SK-N-SH (cell line): ENCODE measurements around the gene FBXL5. TPM values are rescaled to one million over a fixed set of nuclear protein-coding genes. Genes with fewer than 3 reads are reported as not detected.

ENCODE experiments used
- CTCF ChIA-PET: fragments of 300-600, 350-600 bp; formaldehyde crosslinking; extraction: SDS; loops from one replicate; lab custom pipeline; 2021; lab: Yijun Ruan, JAX
- POLR2A ChIA-PET: fragments of 350-600 bp; sonication (Branson Sonifier 250); formaldehyde crosslinking; extraction: SDS; loops from one replicate; lab custom pipeline; 2020; ENCODE audit warnings: antibody characterized with exemption, inconsistent platforms; lab: Yijun Ruan, JAX
- DNase-seq: peaks from one replicate; pipeline ENCODE4 v3.0.0; 2012
- H2AFZ ChIP-seq: fragments of 200-600 bp; sonication (generic); 2 replicates; pipeline ENCODE4 v1.8.1; 2016; ENCODE audit warnings: antibody characterized with exemption, mild to moderate bottlenecking, low read depth
- H3F3A ChIP-seq: fragments of 200-600 bp; sonication (generic); replicated peaks from 2 replicates; pipeline ENCODE3; 2016; ENCODE audit warnings: antibody characterized with exemption, mild to moderate bottlenecking; ENCODE audit not compliant: insufficient read depth
- H3K27ac ChIP-seq, 2 experiments: fragments of 200-500 bp in 1 of 2; fragments of 200-600 bp in 1 of 2; sonication (Bioruptor generic) in 1 of 2; sonication (generic), shearing (Covaris generic) in 1 of 2; 2 replicates each; pipeline versions ENCODE4 v1.5.1 to v1.6.1; 2014 to 2016; ENCODE audit warnings: low read depth in 2 of 2, inconsistent platforms in 1 of 2, low read length in 1 of 2, mild to moderate bottlenecking in 1 of 2, mixed read lengths in 1 of 2
- H3K27me3 ChIP-seq: fragments of 200-600 bp; sonication (generic), shearing (Covaris generic); 2 replicates; pipeline ENCODE4 v1.6.1; 2016; ENCODE audit warnings: mixed run types; ENCODE audit not compliant: insufficient read depth
- H3K36me3 ChIP-seq, 2 experiments: fragments of 200-500 bp in 1 of 2; fragments of 200-600 bp in 1 of 2; sonication (Bioruptor generic) in 1 of 2; sonication (generic) in 1 of 2; replicated peaks in 1 of 2; 2 replicates each; pipeline versions ENCODE3 to v1.5.1; 2014 to 2016; ENCODE audit warnings: low read length in 1 of 2, mild to moderate bottlenecking in 1 of 2; ENCODE audit not compliant: insufficient read depth in 2 of 2, control insufficient read depth in 1 of 2
- H3K4me1 ChIP-seq, 2 experiments: fragments of 200-500 bp in 1 of 2; fragments of 200-600 bp in 1 of 2; sonication (Bioruptor generic) in 1 of 2; sonication (generic), shearing (Covaris generic) in 1 of 2; 2 replicates each; pipeline versions ENCODE4 v1.5.1 to v1.6.1; 2014 to 2016; ENCODE audit warnings: low read depth in 1 of 2, low read length in 1 of 2, mixed run types in 1 of 2; ENCODE audit not compliant: insufficient read depth in 2 of 2, control insufficient read depth in 1 of 2
- H3K4me2 ChIP-seq: fragments of 200-600 bp; sonication (generic), shearing (Covaris generic); 2 replicates; pipeline ENCODE4 v1.6.1; 2017; ENCODE audit warnings: mixed run types
- H3K4me3 ChIP-seq, 2 experiments: fragments of 200-500 bp in 1 of 2; fragments of 200-600 bp in 1 of 2; sonication (Bioruptor generic) in 1 of 2; sonication (generic), shearing (Covaris generic) in 1 of 2; 2 replicates each; pipeline versions ENCODE4 v1.5.1 to v1.8.1; 2014 to 2016; ENCODE audit warnings: low read depth in 2 of 2, inconsistent platforms in 1 of 2, low read length in 1 of 2, mild to moderate bottlenecking in 1 of 2, mixed read lengths in 1 of 2, moderate library complexity in 1 of 2
- H3K79me2 ChIP-seq: fragments of 200-600 bp; sonication (generic); 2 replicates; pipeline ENCODE4 v1.8.1; 2017; ENCODE audit warnings: mild to moderate bottlenecking; ENCODE audit not compliant: insufficient read depth
- H3K9ac ChIP-seq: fragments of 200-600 bp; sonication (generic); 2 replicates; pipeline ENCODE4 v1.6.1; 2017; ENCODE audit warnings: mixed run types
- H3K9me2 ChIP-seq: fragments of 200-600 bp; sonication (generic); 2 replicates; pipeline ENCODE4 v1.6.1; 2017; ENCODE audit warnings: mixed run types
- H3K9me3 ChIP-seq: fragments of 200-600 bp; sonication (generic); 2 replicates; pipeline ENCODE4 v1.6.1; 2017; ENCODE audit warnings: mixed run types, mild to moderate bottlenecking, moderate library complexity
- H4K20me1 ChIP-seq: fragments of 200-600 bp; sonication (generic); 2 replicates; pipeline ENCODE4 v1.6.1; 2017; ENCODE audit warnings: mild to moderate bottlenecking, mixed run types; ENCODE audit not compliant: insufficient read depth
- FOXJ3 ChIP-seq: sonication (generic); formaldehyde crosslinking; IDR thresholded peaks from 2 replicates; pipeline ENCODE4 v1.5.1; 2020; ENCODE audit warnings: mild to moderate bottlenecking, missing genetic modification reagents
- MEF2A ChIP-seq: IDR thresholded peaks from 2 replicates; pipeline ENCODE4 v1.4.0; 2012; ENCODE audit warnings: low read depth, borderline replicate concordance
- NFIC ChIP-seq: IDR thresholded peaks from 2 replicates; pipeline ENCODE4 v1.4.0; 2012; ENCODE audit warnings: borderline replicate concordance
- NRF1 ChIP-seq: IDR thresholded peaks from 2 replicates; pipeline ENCODE4 v1.6.1; 2012; ENCODE audit warnings: low read depth, mild to moderate bottlenecking, low read length
- PBX3 ChIP-seq: IDR thresholded peaks from 2 replicates; pipeline ENCODE4; 2012
- POLR2AphosphoS5 ChIP-seq: IDR thresholded peaks from 2 replicates; pipeline ENCODE4 v1.6.1; 2012; ENCODE audit warnings: low read depth, low read length
- RAD21 ChIP-seq: IDR thresholded peaks from 2 replicates; pipeline ENCODE4 v1.6.1; 2012; ENCODE audit warnings: mild to moderate bottlenecking, low read length
- RFX5 ChIP-seq: IDR thresholded peaks from 2 replicates; pipeline ENCODE4 v1.6.1; 2012; ENCODE audit warnings: mild to moderate bottlenecking, improper control_type of control experiment, low read length
- RXRA ChIP-seq: IDR thresholded peaks from 2 replicates; pipeline ENCODE4 v1.4.0; 2012; ENCODE audit warnings: low read depth, mild to moderate bottlenecking, borderline replicate concordance
- SIN3A ChIP-seq: IDR thresholded peaks from 2 replicates; pipeline ENCODE4 v1.6.1; 2012; ENCODE audit warnings: low read depth, mild to moderate bottlenecking, low read length, moderate library complexity, borderline replicate concordance
- SMC3 ChIP-seq: IDR thresholded peaks from 2 replicates; pipeline ENCODE4 v1.6.1; 2012; ENCODE audit warnings: low read depth, low read length, improper control_type of control experiment
- TEAD4 ChIP-seq: IDR thresholded peaks from 2 replicates; pipeline ENCODE4 v1.4.0; 2012; ENCODE audit warnings: mild to moderate bottlenecking, borderline replicate concordance; ENCODE audit not compliant: insufficient read depth
- USF1 ChIP-seq: IDR thresholded peaks from 2 replicates; pipeline ENCODE4 v1.4.0; 2012; ENCODE audit warnings: low read depth, borderline replicate concordance
- YY1 ChIP-seq: IDR thresholded peaks from 2 replicates; pipeline ENCODE4 v1.4.0; 2012; ENCODE audit warnings: low read depth, mild to moderate bottlenecking
- ZBTB33 ChIP-seq: IDR thresholded peaks from 2 replicates; pipeline ENCODE4 v1.4.0; 2012; ENCODE audit warnings: low read depth, borderline replicate concordance
- WGBS: methylation state at CpG from one replicate; pipeline ENCODE4 v1.1.6; 2017; ENCODE audit warnings: low lambda C conversion rate; 5-methylcytosine and 5-hydroxymethylcytosine counted together
- polyA plus RNA-seq, 3 experiments: library from polyadenylated mRNA; depleted of rRNA; stranded (reverse); fragments of >200 nt; gene quantifications; 2 replicates each; pipeline ENCODE4 v1.2.3, GENCODE V29; 2012

FBXL5 gene
- polyA plus RNA-seq, 1 of the 3 experiments (the other 2 are of a cell fraction), result 13.5 TPM

- no peak overlapping the region for H3K4me3 ChIP-seq
- H3K4me2 ChIP-seq, result no peak overlapping the region
- no peaks in the 10 kb centered on the region; the same call in 1 of the 2 replicates for H4K20me1 ChIP-seq
- POLR2A ChIA-PET, result no interaction called here
- peaks cover 2 to 21% of the 10 kb centered on the region in 2 experiments for H3K36me3 ChIP-seq
- H3K27ac ChIP-seq, result no peak overlapping the region
- H3K9me3 ChIP-seq, result no peaks in the 10 kb centered on the region
- H2AFZ ChIP-seq, result no peak overlapping the region
- no peaks in the 10 kb centered on the region for H3K9me2 ChIP-seq
- no peaks in the 10 kb centered on the region for H3K27me3 ChIP-seq
- H3K4me1 ChIP-seq, result peaks cover 0 to 13% of the 10 kb centered on the region in 2 experiments; a peak in 3 of 4 replicates
- CTCF ChIA-PET, result no interaction called here
- DNase-seq, result no peak
- peaks cover 98% of the 10 kb centered on the region for H3K79me2 ChIP-seq
- 100% methylated on average over 3 of the region's 3 CpGs for WGBS
- TF ChIP-seq NFIC, result no peak
- TF ChIP-seq ZBTB33, result no peak
- H3K9ac ChIP-seq, result no peak overlapping the region
- H3F3A ChIP-seq, result peaks cover 6% of the 10 kb centered on the region
These were observed 16.9 kb upstream of the FBXL5 start for GRCh38 chr4:15672101-15672500.

- H3K4me1 ChIP-seq, result peaks cover 0 to 19% of the 10 kb centered on the region in 2 experiments; a peak in 2 of 4 replicates
- H3K4me3 ChIP-seq, result no peak overlapping the region
- no peaks in the 10 kb centered on the region for H3K9me3 ChIP-seq
- DNase-seq, result no peak
- no peak overlapping the region for H3K4me2 ChIP-seq
- peaks cover 6% of the 10 kb centered on the region for H3F3A ChIP-seq
- H3K36me3 ChIP-seq, result peaks cover 5 to 24% of the 10 kb centered on the region in 2 experiments
- CTCF ChIA-PET, result interaction anchor here (0.7 kb wide), 1 partner anchor 15 kb away, joined by 3 read pairs; the partner anchor contains the start of gene FBXL5
- no peak overlapping the region for H3K9ac ChIP-seq
- H3K9me2 ChIP-seq, result no peaks in the 10 kb centered on the region
- H3K27me3 ChIP-seq, result no peaks in the 10 kb centered on the region
- 97% methylated on average over 3 of the region's 3 CpGs for WGBS
- no peak for TF ChIP-seq POLR2AphosphoS5
- TF ChIP-seq FOXJ3 (CRISPR knock-in tag), result no peak
- no peak for TF ChIP-seq USF1
- no peak for TF ChIP-seq ZBTB33
- no peak for TF ChIP-seq PBX3
- no peak for TF ChIP-seq TEAD4
- TF ChIP-seq RFX5, result no peak
- no peak for TF ChIP-seq SIN3A
- no peak for TF ChIP-seq NRF1
- TF ChIP-seq MEF2A, result no peak
- no peak for TF ChIP-seq RAD21
- no peak for TF ChIP-seq RXRA
- TF ChIP-seq SMC3, result no peak
- TF ChIP-seq YY1, result no peak
- no peak overlapping the region for H2AFZ ChIP-seq
- H4K20me1 ChIP-seq, result no peaks in the 10 kb centered on the region; the same call in 1 of the 2 replicates
- H3K27ac ChIP-seq, result no peak overlapping the region
- peaks cover 97% of the 10 kb centered on the region for H3K79me2 ChIP-seq
- POLR2A ChIA-PET, result no interaction called here
These were observed 15.4 kb upstream of the FBXL5 start for GRCh38 chr4:15670576-15670975.
